NCI-H2081 (cell line): Measurements from ENCODE around the gene ZIC2.
"Not testable (repeated sequence)": the region's sequence is repeated elsewhere in the genome, so short reads cannot be mapped to it uniquely, and the experiment has no call there.

Source experiments
- DNase-seq, 2 experiments: peaks; one replicate each; lab custom pipeline; 2025; lab: John Stamatoyannopoulos, UW

Gene ZIC2

DNA sequence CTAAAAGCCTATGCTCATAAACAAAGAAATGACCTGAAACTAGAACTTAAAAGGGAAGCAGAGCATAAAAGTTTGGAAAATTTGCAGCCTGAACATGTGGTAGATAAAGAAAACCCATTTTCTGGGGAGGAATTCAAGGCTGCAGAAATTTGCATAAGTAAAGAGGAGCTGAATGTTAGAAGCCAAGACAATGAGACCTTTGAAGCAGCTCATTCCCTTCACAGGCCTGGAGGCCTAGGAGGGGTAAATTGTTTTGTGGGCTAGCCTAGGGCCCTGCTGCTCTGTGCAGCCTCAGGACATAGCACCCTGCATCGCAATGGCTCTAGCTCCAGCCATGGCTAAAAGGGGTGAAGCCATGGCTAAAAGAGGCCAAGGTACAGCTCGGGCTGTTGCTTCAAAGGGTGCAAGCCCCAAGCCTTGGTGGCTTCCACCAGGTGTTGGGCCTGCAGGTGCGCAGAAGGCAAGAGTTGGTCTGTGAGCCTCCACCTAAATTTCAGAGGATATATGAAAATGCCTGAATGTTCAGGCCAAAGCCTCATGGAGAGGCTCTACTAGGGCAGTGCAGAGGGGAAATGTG lies 38.3 kb downstream of the ZIC2 start:
- no peak for DNase-seq

- DNase-seq = no peak
These were observed 41.2 kb downstream of the ZIC2 start for GRCh38 chr13:100022798-100023197.

DNA sequence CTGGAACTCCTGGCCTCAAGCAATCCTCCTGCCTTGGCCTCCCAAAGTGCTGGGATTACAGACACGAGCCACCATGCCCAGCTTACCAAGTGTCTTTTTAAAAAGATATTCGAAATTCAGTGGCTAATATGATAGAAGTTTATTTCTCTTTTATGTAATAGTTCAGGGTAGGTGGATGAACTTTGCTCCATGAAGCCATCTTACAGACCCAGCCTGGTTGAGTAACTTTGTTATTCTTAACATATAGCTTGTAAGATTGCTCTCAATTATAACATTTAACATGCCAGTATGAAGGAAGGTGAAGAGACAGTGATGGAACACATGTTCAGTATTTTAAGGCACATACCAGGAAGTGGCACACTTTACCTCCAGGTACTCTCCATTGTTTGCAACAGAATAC lies 42.4 kb downstream of the ZIC2 start:
- DNase-seq = no peak

GRCh38 chr13:100029933-100030332 lies 48.3 kb downstream of the ZIC2 start:
- no peak for DNase-seq

DNA sequence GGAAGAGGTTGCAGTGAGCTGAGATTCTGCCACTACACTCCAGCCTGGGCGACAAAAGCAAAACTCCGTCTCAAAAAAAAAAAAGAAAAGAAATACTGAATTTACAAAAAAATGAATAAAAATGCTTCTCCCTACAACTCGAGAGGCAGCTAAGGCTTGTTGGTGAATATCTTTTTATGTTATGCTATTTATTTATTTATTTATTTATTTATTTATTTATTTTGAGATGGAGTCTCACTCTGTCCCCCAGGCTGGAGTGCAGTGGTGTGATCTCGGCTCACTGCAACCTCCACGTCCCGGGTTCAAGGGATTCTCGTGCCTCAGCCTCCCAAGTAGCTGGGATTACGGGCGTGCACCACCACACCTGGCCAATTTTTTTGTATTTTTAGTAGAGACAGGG lies 51.1 kb downstream of the ZIC2 start:
- DNase-seq = not testable (repeated sequence)

GRCh38 chr13:100035936-100036335 lies 54.4 kb downstream of the ZIC2 start:
- no peak for DNase-seq
